Measurements from ENCODE around the gene BMPR1A.

BMPR1A gene

DNA sequence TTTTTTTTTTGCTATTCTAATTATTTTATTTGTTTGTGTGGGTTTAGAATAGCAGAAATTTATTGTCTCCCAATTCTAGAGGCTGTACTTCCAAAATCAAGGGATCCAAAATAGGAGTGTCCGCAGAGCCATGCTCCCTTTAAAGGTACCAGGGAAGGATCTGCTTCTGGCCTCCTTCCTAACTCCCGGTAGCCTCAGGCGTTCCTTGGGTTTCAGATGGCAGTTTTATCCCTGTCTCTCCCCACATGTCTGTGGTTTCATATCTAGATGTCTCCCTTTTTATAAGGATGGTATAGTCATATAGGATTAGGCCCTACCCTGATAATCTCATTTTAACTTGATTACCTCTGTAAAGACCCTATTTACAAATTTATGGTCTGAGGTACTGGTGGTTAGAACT, 48.4 kb downstream of the BMPR1A start:
- DNase-seq: no peak

DNA sequence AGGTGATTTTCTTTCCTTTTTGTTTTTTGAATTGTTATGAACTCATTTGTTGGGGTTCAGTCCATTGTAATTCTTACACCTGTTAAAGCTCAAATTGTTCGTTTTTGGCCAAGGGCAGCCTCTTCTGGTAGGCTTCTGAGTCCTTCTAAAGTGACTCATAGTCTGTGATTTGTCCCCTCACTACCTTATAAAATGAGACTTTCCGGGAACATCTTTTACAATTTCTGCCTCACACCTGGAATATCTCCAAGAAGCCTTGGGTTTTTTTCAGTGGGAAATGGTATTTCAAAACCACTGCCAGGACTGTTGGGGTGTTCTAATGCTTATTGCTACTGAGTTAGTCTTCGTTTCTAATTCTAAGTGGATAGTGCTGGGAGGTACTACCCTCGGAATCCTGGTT, 56.7 kb downstream of the BMPR1A start:
- no peak for DNase-seq

DNA sequence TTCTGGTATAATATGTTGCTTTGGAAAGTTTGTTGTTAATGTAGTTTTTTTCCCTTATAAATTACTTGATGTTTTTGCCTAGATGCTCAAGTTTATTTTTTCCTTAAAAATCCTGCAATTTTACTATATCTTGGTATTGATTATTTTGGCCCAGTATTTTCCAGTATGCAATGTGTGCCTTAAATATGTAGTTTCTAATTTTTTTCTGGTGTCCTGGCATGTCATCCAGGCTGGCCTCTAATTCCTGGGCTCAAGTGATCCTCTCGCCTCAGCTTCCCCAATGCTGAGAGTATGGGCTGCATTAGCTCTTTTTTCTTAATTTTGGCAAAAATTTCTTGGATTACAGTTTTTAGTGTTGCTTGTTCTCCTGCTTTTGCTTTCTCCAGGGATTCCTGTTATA, 57.6 kb downstream of the BMPR1A start:
- no peak for DNase-seq

DNA sequence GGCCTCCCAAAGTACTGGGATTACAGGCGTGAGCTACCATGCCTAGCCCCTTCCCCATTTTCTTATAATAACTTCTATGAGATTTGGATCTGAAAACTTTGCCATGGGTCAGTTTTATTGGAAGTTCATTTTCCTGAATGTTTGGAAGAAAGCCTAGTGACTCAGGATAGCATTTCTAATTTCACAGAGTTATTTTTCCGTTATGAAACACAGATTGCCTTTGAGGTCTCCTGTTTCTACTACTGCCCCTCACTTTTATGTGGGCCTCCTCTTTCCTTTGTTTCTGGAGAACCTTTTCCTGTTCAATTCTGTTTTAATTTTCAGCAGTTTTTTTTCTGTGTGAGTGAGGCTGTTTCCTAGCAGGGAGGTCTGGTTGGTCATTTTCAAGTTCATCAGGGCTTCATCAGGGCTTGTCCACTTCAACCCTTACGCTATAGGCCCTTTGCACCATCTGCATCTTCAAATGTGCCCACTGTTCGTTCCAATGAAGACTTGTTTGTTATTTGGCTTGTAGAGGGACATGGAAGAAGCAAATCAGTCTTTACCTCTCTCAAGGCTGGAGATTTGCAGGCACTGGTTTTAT, 58.7 kb downstream of the BMPR1A start:
- no peak for DNase-seq

DNA sequence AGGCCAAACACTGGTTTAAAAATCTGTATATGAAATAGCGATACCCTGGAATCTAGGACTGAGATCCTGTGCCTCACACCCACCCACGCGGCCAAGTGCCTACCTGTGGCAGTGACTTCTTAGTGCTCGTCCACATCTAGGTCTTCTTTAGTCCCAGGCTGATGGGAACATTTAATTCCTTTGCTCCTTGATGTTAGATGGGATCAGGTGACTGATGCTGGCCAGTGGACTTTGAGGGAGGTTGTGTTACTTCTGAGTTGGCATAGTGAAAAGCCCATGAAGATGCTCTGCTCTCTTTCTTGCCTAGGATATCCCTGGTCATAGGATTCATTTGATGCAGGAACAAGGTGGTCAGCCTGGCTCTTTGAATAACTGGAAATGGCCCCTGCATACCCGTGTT, 59.2 kb downstream of the BMPR1A start:
- no peak for DNase-seq

DNA sequence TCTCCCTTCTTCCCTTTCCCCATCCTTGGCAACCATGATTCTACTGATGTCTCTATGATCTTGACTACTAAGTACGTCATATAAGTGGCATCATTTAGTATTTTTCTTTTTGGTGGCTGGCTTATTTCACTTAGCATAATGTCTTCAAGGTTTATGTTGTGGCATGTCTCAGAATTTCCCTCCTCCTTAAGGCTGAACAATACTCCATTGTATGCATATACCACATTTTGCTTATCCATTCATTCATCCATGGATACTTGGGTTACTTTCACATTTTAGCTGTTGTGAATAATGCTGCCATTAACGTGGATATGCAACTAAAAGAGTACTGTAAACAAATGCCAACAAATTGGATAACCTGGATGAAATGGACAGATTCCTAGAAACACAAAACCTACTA, 60.8 kb downstream of the BMPR1A start:
- DNase-seq: no peak

DNA sequence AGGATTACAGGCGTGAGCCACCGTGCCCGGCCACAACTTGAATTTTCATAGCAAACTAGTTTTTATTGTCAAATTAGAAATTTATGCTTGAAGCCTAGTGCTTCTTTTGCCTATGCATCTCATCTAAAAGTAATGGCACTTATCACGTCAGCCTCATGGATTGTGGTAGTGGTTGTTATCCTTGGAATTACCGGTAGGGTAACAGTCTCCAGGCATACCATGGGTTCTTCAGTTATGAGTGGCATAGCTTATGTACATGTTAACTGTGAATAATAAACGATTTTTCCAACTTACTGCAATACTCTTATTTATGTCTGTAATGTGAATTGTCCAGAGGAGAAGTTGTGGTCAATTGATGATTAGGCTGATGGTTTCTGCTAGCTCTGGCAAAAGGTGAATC, 63.1 kb downstream of the BMPR1A start:
- DNase-seq: no peak

DNA sequence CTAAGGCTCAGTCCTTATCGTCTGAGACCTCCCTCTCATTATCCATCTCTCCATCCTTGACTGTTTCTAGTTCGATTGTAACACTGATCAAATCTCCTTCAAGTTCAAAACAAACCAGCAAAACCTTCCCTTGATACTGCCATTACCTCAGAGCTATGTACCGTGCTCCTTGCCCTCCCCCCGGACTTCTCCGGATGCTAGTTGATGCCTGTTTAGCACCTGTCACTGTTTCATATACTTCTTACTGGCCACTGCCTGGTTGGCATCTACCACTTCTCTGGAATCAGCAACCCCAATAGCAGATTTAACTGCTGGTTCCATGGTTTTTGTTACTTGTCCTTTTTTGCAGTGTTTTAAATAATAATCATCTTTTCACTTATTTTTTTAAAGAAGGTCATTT, 64.1 kb downstream of the BMPR1A start:
- no peak for DNase-seq

DNA sequence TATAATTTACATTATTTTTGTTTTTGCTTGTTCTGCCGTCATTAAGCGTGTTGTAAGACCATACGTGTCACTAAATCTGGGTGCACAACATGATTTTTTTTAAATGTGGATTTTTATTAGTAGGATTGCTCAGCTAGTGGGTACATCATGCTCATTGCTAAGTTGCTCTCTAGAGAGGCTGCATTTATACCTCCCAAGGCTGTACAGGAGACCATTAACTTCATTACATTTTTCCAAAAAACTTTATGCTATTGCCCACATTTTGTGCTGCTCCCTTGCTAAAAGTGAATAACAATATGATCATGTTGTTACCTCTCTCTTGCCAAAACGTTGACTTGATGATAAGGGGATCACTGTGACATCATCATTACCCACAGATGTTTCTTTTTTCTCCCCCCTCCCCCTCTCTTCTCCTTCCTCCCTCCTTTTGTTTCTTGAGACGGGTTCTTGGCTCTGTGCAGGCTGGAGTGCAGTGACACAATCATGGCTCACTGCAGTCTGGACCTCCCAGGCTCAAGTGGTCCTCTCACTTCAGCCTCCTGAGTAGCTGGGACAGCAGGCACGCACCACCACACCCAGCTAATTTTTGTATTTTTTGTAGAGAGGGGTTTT, 65.1 kb downstream of the BMPR1A start:
- no peak for DNase-seq

DNA sequence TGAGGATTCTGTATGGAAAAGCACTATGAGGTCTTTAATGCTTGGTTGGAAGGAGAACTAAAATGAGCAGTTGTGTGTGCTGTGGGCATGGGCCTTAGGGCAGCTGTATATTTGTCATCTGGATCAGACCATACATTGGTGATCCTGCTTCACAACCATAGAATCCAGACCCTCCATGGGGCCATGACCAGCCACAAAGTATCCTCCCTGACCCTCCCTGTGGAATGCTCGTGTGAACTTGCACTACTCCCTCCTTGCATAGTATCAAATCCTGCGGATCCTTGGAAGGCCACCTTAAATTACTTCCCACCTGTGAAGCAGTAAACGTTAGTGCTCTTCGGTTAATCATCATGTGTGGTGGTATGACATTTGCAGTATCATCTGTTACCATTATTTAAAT, 67.1 kb downstream of the BMPR1A start:
- no peak for DNase-seq

DNA sequence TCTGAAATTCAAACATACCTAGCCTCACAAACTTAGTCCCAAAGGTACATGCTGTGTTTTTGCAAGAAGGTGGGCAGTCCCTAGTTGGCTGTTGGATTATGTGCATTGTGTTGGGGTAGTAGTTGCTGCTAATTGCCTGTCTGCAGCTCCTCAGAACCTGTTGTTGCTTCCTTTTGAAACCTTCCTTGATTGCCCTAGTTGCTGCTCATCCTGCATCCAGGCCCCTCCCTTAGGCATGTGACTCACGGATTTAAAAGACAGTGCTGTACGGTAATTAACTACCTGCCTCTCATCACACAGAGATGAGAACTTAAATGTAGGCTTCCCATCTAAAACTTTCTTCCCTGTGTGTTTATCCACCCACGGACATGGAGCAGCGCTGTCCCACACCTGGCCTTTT, 67.7 kb downstream of the BMPR1A start:
- no peak for DNase-seq

DNA sequence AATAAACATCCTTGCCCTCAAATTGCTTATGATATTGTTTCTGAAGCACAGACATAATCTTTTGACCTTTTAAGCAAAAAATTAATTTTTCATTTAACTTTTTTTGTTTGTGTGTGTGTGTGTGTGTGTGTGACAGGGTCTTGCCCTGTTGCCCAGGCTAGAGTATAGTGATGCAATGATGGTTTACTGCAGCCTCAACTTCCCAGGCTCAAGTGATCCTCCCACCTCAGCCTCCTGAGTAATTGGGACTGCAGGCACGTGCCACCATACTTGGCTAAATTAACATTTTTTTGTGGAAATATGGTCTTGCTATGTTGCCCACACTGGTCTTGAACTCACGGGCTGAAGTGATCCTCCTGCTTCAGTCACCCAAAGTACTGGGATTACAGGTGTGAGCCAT, 68.9 kb downstream of the BMPR1A start:
- DNase-seq: no peak

DNA sequence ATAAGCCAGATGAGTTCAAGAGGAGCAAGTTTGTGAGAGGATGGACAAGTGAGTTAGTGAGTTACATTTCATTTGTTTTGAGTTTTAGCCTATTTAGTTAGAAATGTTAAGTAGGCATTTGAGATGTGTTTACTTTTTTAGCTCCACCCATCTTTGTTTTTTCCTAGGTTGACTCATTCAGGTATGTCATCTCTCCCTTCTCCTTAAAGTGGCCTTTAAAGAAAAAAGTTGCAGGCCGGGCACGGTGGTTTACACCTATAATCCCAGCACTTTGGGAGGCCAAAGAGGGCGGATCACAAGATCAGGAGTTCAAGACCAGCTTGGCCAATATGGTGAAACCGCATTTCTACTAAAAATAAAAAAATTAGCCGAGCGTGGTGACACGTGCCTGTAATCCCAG, 71.2 kb downstream of the BMPR1A start:
- DNase-seq: no peak

DNA sequence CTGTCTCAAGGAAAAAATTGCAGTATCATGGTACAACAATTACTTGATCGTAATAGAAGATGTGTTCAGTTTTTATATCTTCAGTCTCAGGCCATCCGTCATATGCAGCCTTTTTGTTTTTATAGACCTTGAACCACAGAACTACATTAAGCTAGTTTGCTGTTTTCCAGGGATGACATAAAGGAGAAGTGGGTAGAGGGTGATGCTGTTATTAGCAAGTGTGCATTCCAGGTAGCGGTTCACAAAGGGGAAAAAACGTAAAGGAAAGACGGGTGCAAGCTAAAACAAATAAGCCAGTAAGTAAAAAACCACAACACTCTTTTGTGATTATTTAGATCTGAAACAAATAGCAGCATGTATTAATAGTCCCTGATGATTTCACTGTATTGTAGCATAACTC, 71.7 kb downstream of the BMPR1A start:
- DNase-seq: no peak

DNA sequence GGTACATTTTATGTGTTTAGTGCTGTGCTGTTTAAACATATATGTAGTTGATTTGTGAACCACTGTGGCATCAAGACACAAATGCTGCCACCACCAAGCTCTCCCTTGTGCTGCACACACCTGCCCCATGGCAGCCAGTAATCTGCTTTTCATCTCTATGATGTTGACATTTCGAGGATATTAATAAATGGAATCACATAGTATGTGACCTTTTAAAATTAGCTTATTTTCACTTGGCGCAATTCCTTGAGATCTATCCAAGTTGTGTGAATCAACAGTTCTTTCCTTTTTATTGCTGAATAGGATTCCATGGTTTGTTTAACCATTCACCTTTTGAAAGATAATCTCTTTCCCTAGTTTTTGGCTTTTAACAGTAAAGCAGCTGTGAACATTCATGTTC, 73.1 kb downstream of the BMPR1A start:
- DNase-seq: no peak

DNA sequence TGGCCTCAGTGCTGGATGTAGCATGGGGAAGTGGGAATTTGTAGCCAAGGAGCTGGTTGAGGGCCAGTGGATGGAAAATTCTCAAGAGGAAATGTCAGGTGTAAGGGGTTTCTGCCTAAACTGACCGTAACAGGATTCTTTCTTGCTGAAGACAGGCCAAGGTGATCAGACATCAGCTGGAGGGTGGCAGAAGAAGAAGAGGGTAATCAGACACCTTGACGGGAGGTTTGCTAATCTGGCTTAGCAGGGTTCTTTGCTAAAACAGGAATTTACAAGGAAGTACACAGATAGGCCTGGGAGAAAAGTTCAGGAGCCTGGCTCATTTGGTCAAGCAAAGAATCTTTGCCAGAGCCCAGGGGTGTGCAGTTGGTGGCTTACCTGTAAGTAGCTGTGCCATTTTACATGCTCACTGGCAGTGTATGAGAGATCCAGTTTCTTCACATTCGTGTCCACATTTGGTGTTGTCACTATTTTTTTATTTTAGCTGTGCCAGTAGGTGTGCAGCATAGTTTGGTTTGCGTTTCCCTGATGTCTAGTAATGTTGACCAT, 73.7 kb downstream of the BMPR1A start:
- no peak for DNase-seq

DNA sequence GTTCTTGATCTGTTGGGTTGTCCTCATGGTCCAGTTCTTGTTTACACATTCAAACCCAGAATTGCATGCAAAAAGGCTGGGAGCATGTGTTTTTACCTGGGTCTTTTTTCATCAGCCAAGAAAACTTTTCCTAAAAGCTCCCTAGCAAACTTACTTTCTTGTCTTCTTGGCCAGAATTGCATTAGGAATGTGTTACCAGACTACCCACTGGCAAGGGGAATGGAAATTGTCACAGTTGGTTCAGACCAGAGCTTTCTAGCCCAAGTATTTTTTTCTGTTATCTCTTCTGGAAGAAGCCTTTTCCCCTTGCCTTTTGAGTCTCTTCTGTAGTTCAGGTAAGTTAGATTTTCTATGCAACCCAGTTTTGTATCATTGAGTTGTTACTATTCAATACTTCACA, 77.5 kb downstream of the BMPR1A start:
- no peak for DNase-seq

DNA sequence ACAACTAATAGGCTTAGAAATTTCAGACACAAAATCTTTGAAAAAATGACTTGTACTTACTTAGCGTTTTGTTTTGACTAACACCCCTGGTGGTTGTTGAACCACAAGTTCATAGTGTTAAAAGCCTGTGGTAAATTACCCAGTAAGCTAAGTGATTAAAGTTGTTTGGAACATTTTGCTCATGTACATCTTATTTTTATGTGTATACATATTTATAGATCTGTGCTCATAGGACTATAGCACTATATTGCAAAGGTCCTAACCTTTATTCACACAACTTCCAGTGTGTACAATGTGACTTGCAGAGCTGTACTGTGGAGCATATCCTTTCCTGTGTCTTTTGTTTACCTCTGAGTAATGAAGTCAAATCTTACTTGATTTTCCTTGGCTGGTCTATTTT, 79.6 kb downstream of the BMPR1A start:
- no peak for DNase-seq

DNA sequence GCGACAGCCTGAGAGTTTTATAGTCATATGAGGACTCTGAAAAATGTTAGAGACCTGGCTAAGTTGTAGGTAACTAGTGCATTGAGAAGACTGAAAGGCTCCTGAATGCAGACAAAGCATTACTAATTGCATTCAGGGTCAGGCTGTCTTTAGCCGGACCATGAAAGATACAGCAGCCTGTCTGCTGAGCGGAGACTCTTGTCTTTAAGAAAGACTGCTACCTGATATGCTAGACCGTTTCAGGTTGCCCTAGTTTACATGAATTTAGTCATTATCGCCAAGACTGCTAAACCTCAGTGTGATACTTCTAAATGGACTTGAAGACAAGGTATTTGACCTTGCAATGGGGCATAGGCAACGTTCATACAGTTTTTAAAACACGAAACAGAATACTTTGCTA, 81.2 kb downstream of the BMPR1A start:
- no peak for DNase-seq

DNA sequence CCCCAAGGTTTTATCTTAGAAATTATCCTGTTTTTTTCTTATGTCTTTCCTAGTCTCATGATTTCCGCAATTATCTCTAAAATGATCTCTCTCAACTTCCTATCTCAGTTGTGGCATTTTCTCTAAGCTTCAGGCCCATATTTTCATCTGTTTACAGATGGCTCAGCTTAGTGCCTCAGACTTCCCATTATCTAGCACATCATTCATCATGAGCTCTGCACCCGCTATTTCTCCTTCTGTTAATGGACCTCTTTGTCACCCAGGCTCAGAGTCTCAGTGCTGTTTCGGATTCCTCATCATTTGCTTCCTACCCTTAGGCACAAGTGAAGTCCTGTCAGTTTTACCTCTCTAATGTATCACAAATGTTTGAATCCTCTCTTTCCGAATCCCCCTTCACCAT, 84.1 kb downstream of the BMPR1A start:
- DNase-seq: no peak

DNA sequence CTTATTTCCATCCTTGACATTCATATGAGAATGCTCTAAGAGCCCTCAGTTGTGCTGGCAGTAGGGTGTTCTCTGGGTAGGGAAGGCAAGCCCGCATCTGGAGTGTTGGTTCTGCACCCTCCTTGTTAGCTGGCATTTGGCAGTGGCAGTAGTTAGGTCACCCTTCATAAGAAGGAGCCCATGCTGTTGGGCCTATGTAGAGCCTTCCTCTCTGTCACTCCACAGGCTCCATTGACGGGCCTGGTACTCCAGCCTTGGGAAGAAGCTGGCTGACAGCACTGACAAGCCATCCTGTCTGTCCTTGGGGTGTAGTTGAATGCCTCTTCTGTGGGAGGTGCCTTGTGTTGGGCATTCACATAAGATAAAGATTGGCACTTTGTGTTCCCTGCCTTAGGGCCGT, 89.7 kb downstream of the BMPR1A start:
- DNase-seq: no peak

DNA sequence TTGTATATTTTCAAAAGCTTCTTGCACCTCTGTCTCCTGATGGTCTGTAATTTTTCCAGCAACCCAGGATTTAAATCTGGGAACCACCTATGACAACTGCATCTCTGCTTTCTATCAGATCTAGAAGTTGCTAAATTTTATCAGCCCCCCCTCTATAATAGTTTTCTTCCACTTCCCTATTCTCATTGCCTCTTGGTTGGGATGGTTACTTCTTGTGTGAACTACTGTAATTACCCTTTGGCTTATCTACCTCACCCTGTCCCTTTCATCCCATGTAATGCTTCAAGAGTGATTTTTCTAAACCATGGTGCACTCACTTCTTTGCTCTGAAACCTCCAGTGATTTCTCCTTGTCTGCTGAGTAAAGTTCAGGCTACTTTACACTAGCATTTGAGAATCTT, 92.3 kb downstream of the BMPR1A start:
- no peak for DNase-seq

DNA sequence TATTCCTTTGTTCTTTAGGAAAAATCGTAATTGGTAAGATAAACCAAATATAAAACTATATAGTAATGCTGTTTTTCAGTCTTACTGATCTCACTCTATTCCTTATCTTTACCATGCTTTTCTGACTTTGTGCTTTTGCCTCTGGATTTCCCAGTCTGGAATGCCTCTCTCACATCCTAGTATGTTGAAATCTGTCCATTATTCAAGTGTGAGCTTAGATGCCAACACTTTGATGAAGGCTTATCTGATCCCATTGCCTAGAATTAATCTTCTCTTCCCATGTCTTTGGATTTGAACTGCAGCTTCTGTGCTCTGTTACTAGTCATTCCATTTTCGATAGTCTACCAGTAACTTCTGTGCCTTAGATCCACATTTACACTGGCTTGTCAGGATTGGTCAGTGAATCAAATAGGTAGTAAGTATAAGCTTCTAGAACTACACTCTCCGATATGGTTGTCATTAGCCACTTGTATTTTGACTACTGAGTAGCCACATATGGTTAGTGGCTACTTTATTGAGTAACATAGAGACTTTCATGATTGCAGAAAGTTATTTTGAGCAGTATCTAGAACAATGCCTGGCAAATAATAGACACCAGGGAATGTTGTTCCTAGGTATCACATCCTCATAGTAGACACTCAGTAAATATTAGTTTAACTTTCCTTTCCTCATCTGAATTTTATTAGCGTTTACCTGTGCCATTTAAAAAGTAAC, 92.9 kb downstream of the BMPR1A start:
- no peak for DNase-seq

DNA sequence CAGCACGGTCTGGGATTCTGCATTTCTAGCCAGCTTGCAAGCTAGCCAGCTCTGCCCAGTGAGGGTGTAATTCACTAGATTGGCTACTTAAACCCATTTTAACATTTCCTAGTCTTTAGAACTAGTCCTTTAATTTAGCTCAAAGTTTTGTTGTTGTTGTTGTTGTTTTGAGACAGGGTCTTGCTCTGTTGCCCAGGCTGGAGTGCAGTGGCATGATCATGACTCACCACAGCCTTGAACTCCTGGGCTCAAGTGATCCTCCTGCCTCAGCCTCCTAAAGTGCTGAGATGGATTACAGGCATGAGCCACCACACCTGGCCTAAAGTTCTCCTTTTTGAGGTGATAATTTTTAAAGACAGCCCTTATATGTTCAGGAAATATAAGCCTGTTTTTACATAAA, 94.1 kb downstream of the BMPR1A start:
- no peak for DNase-seq

Data from DMS153 (cell line).